Kidney (tissue), 14 donors: ENCODE measurements around the gene SLC49A3. TPM values are rescaled to one million over a fixed set of nuclear protein-coding genes. Genes with fewer than 3 reads are reported as not detected.
"Not testable (repeated sequence)": the region's sequence is repeated elsewhere in the genome, so short reads cannot be mapped to it uniquely, and the experiment has no call there.

Source experiments
- DNase-seq, 5 donors: peaks; one replicate each; pipeline ENCODE4 v3.0.0-alpha.2; 2013 to 2020
- FAIRE-seq: peaks from 2 replicates; lab custom pipeline; 2012; peaks lifted over from hg19 to GRCh38; lab: Jason Lieb, UNC
- H3K27ac ChIP-seq, 2 donors: one replicate each; pipeline ENCODE4 v1.7.0; 2013; ENCODE audit warnings: low read depth in 2 of 2, low read length in 2 of 2, inconsistent platforms in 1 of 2
- H3K27me3 ChIP-seq: one replicate; pipeline ENCODE4 v1.7.1; 2013; ENCODE audit warnings: low read length, inconsistent platforms; ENCODE audit not compliant: control insufficient read depth, insufficient read depth
- H3K36me3 ChIP-seq, 3 donors: one replicate each; pipeline versions ENCODE4 v1.7.0 to v1.7.1; 2013; ENCODE audit warnings: low read length in 3 of 3, control low read depth in 1 of 3, inconsistent platforms in 1 of 3; ENCODE audit not compliant: insufficient read depth in 3 of 3, control insufficient read depth in 2 of 3
- H3K4me1 ChIP-seq, 3 donors: one replicate each; pipeline versions ENCODE4 v1.7.0 to v1.7.1; 2013; ENCODE audit warnings: low read length in 3 of 3, inconsistent platforms in 1 of 3, low read depth in 1 of 3; ENCODE audit not compliant: control insufficient read depth in 2 of 3, insufficient read depth in 2 of 3
- H3K4me3 ChIP-seq, 3 donors: one replicate each; pipeline versions ENCODE4 v1.7.0 to v1.8.1; 2013; ENCODE audit warnings: low read length in 3 of 3, control low read depth in 1 of 3, inconsistent platforms in 1 of 3
- H3K9ac ChIP-seq, 3 donors: one replicate each; pipeline versions ENCODE4 v1.7.0 to v1.7.1; 2013; ENCODE audit warnings: low read length in 3 of 3, control low read depth in 1 of 3, inconsistent platforms in 1 of 3
- H3K9me3 ChIP-seq, 3 donors: one replicate each; pipeline versions ENCODE4 v1.7.0 to v1.7.1; 2013; ENCODE audit warnings: low read length in 3 of 3, control low read depth in 1 of 3, inconsistent platforms in 1 of 3; ENCODE audit not compliant: control insufficient read depth in 2 of 3, insufficient read depth in 1 of 3
- intact Hi-C: fragments of 100-400 bp; cut with DNase I; formaldehyde crosslinking; loops from one replicate; pipeline ENCODE4 v1.11.1; 2022
- polyA plus RNA-seq: library from polyadenylated mRNA; stranded (reverse); fragments of 350-450 nt; fragmentation: Illumina TruSeq; extraction: RNeasy Lipid Tissue Mini Kit (QIAGEN cat#74804); gene quantifications from one replicate; pipeline ENCODE4 v1.2.3, GENCODE V29; 2014; ENCODE audit warnings: low read depth, low replicate concordance; ENCODE audit not compliant: insufficient read depth
- total RNA-seq: library from RNA; stranded (reverse); fragmentation: NEBNext Ultra II Directional; extraction: Animal tissue kit (Norgen Biotek cat#: 25700); gene quantifications from one replicate; pipeline ENCODE4 v1.2.1, GENCODE V29; 2021
- TF ChIP-seq, protein P1 (sequence below): IDR thresholded peaks from 3 replicates; pipeline ENCODE4 v1.5.1; 2012; ENCODE audit warnings: mild to moderate bottlenecking, moderate library complexity, borderline replicate concordance; ENCODE audit not compliant: insufficient read depth; ENCODE audit errors: extremely low read depth
- donor health status: control.
- donor health status: control.
- donor health status: control.
- donor health status: control.
- donor health status: control.
- donor health status: DM: yes; HTN: yes; CAD: no.
- donor health status: Normal renal cell carcinoma (clear cell type).

The SLC49A3 gene
- total and polyA plus RNA-seq, 2 donors from 2014 or later, result 12.6 to 18.2 TPM

DNA sequence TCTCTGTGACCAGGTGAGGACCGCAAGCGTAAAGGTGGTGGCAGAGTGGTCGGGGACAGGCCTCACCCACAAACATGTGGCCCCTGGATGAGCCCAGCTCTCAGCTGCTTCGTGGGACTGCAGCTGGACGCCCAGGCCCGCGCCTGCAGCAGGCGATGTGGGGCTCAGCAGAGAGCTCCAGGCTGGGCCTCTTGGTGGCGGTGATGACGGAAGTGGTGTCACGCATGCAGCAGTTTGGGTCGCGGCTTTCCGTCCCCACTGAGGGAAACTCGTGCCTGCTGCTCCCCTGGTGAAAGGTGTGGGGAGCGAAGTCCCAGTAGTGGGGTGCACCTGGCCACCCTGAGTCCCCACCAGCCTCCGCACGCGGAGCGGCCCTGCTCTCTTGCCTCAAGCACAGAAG is 43.5 kb upstream of the SLC49A3 start:
- DNase-seq, result no peak
- Histone ChIP-seq H3K9me3 (no peaks in the 10 kb centered on the region), H3K9ac (no peak overlapping the region), H3K4me3 (no peak overlapping the region), H3K36me3 (peaks cover 3 to 34% (median 17%) of the 10 kb centered on the region in 3 donors), H3K4me1 (no peaks in the 10 kb centered on the region), H3K27me3 (no peaks in the 10 kb centered on the region), H3K27ac (no peak overlapping the region)
- TF ChIP-seq, protein P1, sequence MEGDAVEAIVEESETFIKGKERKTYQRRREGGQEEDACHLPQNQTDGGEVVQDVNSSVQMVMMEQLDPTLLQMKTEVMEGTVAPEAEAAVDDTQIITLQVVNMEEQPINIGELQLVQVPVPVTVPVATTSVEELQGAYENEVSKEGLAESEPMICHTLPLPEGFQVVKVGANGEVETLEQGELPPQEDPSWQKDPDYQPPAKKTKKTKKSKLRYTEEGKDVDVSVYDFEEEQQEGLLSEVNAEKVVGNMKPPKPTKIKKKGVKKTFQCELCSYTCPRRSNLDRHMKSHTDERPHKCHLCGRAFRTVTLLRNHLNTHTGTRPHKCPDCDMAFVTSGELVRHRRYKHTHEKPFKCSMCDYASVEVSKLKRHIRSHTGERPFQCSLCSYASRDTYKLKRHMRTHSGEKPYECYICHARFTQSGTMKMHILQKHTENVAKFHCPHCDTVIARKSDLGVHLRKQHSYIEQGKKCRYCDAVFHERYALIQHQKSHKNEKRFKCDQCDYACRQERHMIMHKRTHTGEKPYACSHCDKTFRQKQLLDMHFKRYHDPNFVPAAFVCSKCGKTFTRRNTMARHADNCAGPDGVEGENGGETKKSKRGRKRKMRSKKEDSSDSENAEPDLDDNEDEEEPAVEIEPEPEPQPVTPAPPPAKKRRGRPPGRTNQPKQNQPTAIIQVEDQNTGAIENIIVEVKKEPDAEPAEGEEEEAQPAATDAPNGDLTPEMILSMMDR, result no peak
- intact Hi-C loops, result no loop called here
- FAIRE-seq, result no peak

DNA sequence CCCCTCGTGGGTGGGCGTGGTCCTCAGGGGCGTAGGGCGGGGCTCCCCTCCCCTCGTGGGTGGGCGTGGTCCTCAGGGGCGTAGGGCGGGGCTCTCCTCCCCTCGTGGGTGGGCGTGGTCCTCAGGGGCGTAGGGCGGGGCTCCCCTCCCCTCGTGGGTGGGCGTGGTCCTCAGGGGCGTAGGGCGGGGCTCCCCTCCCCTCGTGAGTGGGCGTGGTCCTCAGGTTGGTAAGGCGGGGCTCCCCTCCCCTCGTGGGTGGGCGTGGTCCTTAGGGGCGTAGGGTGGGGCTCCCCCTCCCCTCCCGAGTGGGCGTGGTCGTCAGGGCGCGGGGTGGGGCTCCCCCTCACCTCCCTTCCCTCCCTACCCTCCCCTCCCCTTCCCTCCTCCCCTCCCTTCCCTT is 43.0 kb upstream of the SLC49A3 start:
- H3K4me1 ChIP-seq, H3K27ac ChIP-seq, H3K27me3 ChIP-seq, intact Hi-C loops, H3K9me3 ChIP-seq, H3K9ac ChIP-seq, FAIRE-seq, DNase-seq, H3K4me3 ChIP-seq: not testable (repeated sequence)
- peaks cover 3 to 29% (median 13%) of the 10 kb centered on the region in 3 donors for H3K36me3 ChIP-seq

DNA sequence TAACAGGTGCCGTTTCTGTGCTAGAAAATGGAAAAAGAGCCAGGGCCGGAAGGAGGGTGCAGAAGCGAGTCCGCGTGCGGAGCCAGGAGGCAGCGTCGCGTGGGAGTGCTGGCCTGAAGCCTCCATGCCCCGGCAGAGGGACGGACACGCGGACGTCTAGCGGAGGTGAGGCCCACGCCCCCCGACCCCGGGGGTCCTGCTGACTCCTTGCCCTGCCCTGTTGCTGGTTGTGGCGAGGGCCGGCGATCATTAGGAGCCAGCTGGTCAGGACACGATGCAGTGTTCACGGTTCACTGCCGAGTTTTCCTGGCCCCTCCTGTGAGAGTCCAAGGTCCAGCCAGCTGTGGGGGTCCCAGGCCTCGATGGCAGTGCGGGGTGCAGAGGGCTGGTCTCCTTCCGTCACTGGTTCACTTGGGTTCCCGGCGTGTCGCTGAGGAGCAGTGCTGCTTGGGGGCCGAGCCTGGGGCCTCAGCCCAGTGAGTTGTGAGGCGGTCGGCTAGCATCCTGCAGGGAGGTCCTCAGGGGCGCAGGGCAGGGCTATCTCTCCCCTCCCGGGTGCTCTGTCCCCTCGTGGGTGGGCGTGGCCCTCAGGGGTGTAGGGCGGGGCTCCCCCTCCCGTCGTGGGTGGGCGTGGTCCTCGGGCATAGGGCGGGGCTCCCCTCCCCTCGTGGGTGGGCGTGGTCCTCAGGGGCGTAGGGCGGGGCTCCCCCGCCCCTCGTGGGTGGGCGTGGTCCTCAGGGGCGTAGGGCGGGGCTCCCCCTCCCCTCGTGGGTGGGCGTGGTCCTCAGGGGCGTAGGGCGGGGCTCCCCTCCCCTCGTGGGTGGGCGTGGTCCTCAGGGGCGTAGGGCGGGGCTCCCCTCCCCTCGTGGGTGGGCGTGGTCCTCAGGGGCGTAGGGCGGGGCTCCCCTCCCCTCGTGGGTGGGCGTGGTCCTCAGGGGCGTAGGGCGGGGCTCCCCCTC is 42.3 kb upstream of the SLC49A3 start:
- H3K9me3 ChIP-seq, H3K27me3 ChIP-seq, DNase-seq, H3K9ac ChIP-seq, H3K4me1 ChIP-seq, H3K4me3 ChIP-seq, H3K27ac ChIP-seq, intact Hi-C loops, FAIRE-seq: not testable (repeated sequence)
- peaks cover 3 to 29% (median 13%) of the 10 kb centered on the region in 3 donors for H3K36me3 ChIP-seq

DNA sequence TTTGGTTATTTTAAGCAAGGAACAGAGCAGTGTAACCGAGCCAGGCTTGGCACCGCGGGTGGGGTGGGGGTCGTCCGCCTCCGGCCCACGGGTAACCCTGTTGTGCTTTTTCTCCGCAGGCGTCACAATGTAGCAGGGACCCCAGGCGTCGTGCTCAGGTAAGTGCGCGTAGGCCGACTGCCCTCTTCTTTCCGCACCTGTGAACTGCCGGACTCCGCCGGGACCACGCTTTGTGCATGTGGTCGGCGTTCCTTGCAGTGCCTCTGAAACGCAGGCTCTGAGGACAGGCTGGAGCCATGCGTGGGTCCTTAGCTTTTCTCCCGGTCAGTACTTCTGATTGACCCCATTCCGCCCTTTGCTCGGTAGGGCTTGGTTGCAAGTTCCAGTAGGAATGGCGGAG is 41.6 kb upstream of the SLC49A3 start:
- H3K36me3 ChIP-seq, result peaks cover 3 to 26% (median 13%) of the 10 kb centered on the region in 3 donors
- H3K9ac ChIP-seq, result no peak overlapping the region
- FAIRE-seq, result no peak
- no peak overlapping the region for H3K4me3 ChIP-seq
- H3K9me3 ChIP-seq, result no peaks in the 10 kb centered on the region
- H3K4me1 ChIP-seq, result peaks cover 0 to 9% (median 3%) of the 10 kb centered on the region in 3 donors
- no peak for DNase-seq
- no peaks in the 10 kb centered on the region for H3K27me3 ChIP-seq
- TF ChIP-seq, protein P1, result no peak
- intact Hi-C loops, result no loop called here
- no peak overlapping the region for H3K27ac ChIP-seq
